ENCODE measurements around the gene ARMC9. TPM values are rescaled to one million over a fixed set of nuclear protein-coding genes. Genes with fewer than 3 reads are reported as not detected.

The ARMC9 gene
- total and polyA plus RNA-seq, 2 of the 13 experiments (the other 11 are each of a cell fraction or from before 2014, with no cell fraction given): 9.1 to 12.8 TPM

DNA sequence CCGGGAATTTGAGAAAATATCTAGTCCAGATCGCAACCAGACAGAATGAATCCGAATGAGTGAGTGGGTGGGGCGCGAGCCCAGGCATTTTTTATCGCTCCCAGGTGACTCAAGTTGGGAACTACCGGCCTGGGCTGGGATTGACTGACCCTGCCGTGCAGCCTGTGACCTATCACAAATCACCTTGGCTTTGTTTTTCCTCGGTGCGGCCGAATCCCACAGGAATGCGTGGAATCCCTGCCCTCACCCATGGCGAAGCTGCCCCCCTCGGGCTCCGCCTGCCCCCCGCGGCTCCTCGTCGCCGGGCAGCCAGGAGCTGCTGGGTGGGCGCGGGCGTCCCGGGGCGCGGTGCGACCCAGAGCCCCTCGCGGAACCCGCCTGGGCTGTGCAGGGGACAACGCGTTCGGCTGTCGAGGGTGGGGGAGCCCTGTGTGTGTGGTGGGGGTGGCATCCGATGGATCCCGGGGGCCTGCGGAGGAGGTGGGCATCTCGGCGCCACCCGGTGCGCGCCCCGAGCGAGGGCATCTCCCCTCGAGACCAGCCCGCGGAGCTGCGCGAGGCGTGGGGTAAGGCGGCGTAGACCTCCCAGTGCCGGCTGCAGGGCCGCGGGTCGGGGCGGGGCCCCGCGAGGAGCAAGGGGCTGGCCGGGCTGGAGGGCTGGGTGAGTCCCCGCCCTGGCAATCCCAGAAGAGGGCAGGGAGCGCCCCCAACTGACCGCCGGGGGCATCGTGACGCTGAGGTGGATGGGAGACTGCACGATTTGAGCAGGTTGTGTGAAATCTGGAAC is 213.6 kb downstream of the ARMC9 start (continued):
- TF ChIP-seq ZNF781 (CRISPR knock-in tag; IDR thresholded peaks at IDR 0.05; ENCODE audit: borderline replicate concordance, not compliant biosample characterization): no peak
- no peak for TF ChIP-seq ATF4 (CRISPR knock-in tag; IDR thresholded peaks at IDR 0.05)
- TF ChIP-seq PPARG (CRISPR knock-in tag; conservative IDR thresholded peaks at IDR 0.05): 0 out of 2 replicates have a peak, but pooled peaks have one; percentile 35
- peak; percentile 89; the same call in 1 of the 2 replicates for TF ChIP-seq ZBTB42 (CRISPR knock-in tag; IDR thresholded peaks at IDR 0.05)
- no peak for TF ChIP-seq ADNP (CRISPR knock-in tag; IDR thresholded peaks at IDR 0.05)
- TF ChIP-seq ZNF530 (CRISPR knock-in tag; IDR thresholded peaks at IDR 0.05; ENCODE audit: low read depth): no peak
- TF ChIP-seq ZNF354B (CRISPR knock-in tag; IDR thresholded peaks at IDR 0.05): no peak
- no peak for TF ChIP-seq EP300 (IDR thresholded peaks at IDR 0.05; ENCODE audit: low read depth in 2 of 2, low read length in 2 of 2)
- no peak for TF ChIP-seq EP300 (CRISPR knock-in tag; IDR thresholded peaks at IDR 0.05; ENCODE audit: borderline replicate concordance)
- TF ChIP-seq, protein P1, sequence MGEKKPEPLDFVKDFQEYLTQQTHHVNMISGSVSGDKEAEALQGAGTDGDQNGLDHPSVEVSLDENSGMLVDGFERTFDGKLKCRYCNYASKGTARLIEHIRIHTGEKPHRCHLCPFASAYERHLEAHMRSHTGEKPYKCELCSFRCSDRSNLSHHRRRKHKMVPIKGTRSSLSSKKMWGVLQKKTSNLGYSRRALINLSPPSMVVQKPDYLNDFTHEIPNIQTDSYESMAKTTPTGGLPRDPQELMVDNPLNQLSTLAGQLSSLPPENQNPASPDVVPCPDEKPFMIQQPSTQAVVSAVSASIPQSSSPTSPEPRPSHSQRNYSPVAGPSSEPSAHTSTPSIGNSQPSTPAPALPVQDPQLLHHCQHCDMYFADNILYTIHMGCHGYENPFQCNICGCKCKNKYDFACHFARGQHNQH (CRISPR knock-in tag; IDR thresholded peaks at IDR 0.05): peak; percentile 50; the same call in 1 of the 2 replicates
- 0 out of 2 replicates have a peak, but pooled peaks have one; percentile 9 for TF ChIP-seq MIER2 (CRISPR knock-in tag; IDR thresholded peaks at IDR 0.05)
- TF ChIP-seq, protein P2, sequence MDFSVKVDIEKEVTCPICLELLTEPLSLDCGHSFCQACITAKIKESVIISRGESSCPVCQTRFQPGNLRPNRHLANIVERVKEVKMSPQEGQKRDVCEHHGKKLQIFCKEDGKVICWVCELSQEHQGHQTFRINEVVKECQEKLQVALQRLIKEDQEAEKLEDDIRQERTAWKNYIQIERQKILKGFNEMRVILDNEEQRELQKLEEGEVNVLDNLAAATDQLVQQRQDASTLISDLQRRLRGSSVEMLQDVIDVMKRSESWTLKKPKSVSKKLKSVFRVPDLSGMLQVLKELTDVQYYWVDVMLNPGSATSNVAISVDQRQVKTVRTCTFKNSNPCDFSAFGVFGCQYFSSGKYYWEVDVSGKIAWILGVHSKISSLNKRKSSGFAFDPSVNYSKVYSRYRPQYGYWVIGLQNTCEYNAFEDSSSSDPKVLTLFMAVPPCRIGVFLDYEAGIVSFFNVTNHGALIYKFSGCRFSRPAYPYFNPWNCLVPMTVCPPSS (IDR thresholded peaks at IDR 0.05): no peak
- TF ChIP-seq, protein P3, sequence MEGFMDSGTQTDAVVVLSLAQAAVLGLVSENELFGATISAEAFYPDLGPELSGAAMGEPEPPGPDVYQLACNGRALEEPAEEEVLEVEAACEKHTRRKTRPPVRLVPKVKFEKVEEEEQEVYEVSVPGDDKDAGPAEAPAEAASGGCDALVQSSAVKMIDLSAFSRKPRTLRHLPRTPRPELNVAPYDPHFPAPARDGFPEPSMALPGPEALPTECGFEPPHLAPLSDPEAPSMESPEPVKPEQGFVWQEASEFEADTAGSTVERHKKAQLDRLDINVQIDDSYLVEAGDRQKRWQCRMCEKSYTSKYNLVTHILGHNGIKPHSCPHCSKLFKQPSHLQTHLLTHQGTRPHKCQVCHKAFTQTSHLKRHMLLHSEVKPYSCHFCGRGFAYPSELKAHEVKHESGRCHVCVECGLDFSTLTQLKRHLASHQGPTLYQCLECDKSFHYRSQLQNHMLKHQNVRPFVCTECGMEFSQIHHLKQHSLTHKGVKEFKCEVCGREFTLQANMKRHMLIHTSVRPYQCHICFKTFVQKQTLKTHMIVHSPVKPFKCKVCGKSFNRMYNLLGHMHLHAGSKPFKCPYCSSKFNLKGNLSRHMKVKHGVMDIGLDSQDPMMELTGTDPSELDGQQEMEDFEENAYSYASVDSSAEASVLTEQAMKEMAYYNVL (CRISPR knock-in tag; IDR thresholded peaks at IDR 0.05; ENCODE audit: borderline replicate concordance): peak; percentile 29; the same call in 1 of the 2 replicates
- TF ChIP-seq, protein P4, sequence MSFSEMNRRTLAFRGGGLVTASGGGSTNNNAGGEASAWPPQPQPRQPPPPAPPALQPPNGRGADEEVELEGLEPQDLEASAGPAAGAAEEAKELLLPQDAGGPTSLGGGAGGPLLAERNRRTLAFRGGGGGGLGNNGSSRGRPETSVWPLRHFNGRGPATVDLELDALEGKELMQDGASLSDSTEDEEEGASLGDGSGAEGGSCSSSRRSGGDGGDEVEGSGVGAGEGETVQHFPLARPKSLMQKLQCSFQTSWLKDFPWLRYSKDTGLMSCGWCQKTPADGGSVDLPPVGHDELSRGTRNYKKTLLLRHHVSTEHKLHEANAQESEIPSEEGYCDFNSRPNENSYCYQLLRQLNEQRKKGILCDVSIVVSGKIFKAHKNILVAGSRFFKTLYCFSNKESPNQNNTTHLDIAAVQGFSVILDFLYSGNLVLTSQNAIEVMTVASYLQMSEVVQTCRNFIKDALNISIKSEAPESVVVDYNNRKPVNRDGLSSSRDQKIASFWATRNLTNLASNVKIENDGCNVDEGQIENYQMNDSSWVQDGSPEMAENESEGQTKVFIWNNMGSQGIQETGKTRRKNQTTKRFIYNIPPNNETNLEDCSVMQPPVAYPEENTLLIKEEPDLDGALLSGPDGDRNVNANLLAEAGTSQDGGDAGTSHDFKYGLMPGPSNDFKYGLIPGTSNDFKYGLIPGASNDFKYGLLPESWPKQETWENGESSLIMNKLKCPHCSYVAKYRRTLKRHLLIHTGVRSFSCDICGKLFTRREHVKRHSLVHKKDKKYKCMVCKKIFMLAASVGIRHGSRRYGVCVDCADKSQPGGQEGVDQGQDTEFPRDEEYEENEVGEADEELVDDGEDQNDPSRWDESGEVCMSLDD (CRISPR knock-in tag; IDR thresholded peaks at IDR 0.05; ENCODE audit: borderline replicate concordance): no peak
- no peak for TF ChIP-seq GABPA (IDR thresholded peaks at IDR 0.05; ENCODE audit: low read depth, low read length)
- TF ChIP-seq GABPA (CRISPR knock-in tag; IDR thresholded peaks at IDR 0.05; ENCODE audit: low read depth): no peak
- TF ChIP-seq DZIP1 (CRISPR knock-in tag; IDR thresholded peaks at IDR 0.05): 0 out of 2 replicates have a peak, but pooled peaks have one; percentile 55

All from HepG2 (cell line).